SU-DHL-6 (cell line): ENCODE data around the gene ENAM.
"Not testable (repeated sequence)": the region's sequence is repeated elsewhere in the genome, so short reads cannot be mapped to it uniquely, and the experiment has no call there.

Experiments used
- H2AFZ ChIP-seq: fragments of 200-600 bp; sonication (generic); 2 replicates; pipeline ENCODE4 v1.6.1; 2014; ENCODE audit warnings: low read depth, mild to moderate bottlenecking, moderate library complexity, mixed read lengths, antibody characterized with exemption, low read length; ENCODE audit not compliant: severe bottlenecking
- H3F3A ChIP-seq: fragments of 200-600 bp; shearing (Covaris generic); 2 replicates; pipeline ENCODE4 v1.6.0; 2016; ENCODE audit warnings: antibody characterized with exemption, mild to moderate bottlenecking; ENCODE audit not compliant: insufficient read depth
- H3K27ac ChIP-seq: fragments of 200-600 bp; sonication (generic); 2 replicates; pipeline ENCODE4 v1.5.1; 2016; ENCODE audit warnings: low read depth, mild to moderate bottlenecking, low read length, moderate library complexity, mixed read lengths
- H3K27me3 ChIP-seq: fragments of 200-600 bp; sonication (generic), shearing (Covaris generic); 2 replicates; pipeline ENCODE4 v1.6.0; 2014; ENCODE audit warnings: mild to moderate bottlenecking, low read length
- H3K36me3 ChIP-seq: fragments of 200-600 bp; sonication (generic); 2 replicates; pipeline ENCODE4 v1.6.1; 2014; ENCODE audit warnings: mild to moderate bottlenecking, low read length, mixed read lengths
- H3K4me2 ChIP-seq: fragments of 300-600, 200-600 bp; shearing (Covaris generic), sonication (generic); 2 replicates; pipeline ENCODE4 v1.6.0; 2014; ENCODE audit warnings: low read length, low read depth, mild to moderate bottlenecking; ENCODE audit not compliant: poor library complexity, severe bottlenecking
- H3K4me3 ChIP-seq: fragments of 200-600 bp; sonication (generic); 2 replicates; pipeline ENCODE4 v1.5.1; 2014; ENCODE audit warnings: antibody characterized with exemption, low read length, mild to moderate bottlenecking, mixed read lengths; ENCODE audit not compliant: insufficient read depth, poor library complexity, severe bottlenecking
- H3K79me2 ChIP-seq: fragments of 200-600 bp; sonication (generic); 2 replicates; pipeline ENCODE4 v1.6.1; 2014; ENCODE audit warnings: mild to moderate bottlenecking, low read length, moderate library complexity; ENCODE audit not compliant: insufficient read depth
- H3K9ac ChIP-seq: fragments of 200-600 bp; sonication (generic); 2 replicates; pipeline ENCODE4 v1.7.0; 2014; ENCODE audit warnings: mild to moderate bottlenecking, low read length
- H3K9me2 ChIP-seq: fragments of 200-600 bp; sonication (generic); replicated peaks from 2 replicates; pipeline ENCODE4 v1.6.1; 2014; ENCODE audit warnings: low read length; ENCODE audit not compliant: insufficient read depth
- H3K9me3 ChIP-seq: fragments of 200-600 bp; sonication (generic); 2 replicates; pipeline ENCODE4 v1.6.1; 2014; ENCODE audit warnings: low read length, mixed read lengths; ENCODE audit not compliant: insufficient read depth
- H4K20me1 ChIP-seq: fragments of 200-600 bp; sonication (generic); 2 replicates; pipeline ENCODE4 v1.6.1; 2014; ENCODE audit warnings: low read depth, mild to moderate bottlenecking, antibody characterized with exemption, low read length, moderate library complexity, mixed read lengths
- EZH2phosphoT487 ChIP-seq: fragments of 200-600 bp; sonication (generic), shearing (Covaris generic); conservative IDR thresholded peaks from 2 replicates; pipeline ENCODE4 v1.6.1; 2018; ENCODE audit warnings: mild to moderate bottlenecking, antibody characterized with exemption, low read length, moderate library complexity, mixed read lengths
- TF ChIP-seq, protein P1 (sequence below): fragments of 200-600 bp; sonication (generic); IDR thresholded peaks from one replicate; pipeline ENCODE4 v1.5.1; 2017; ENCODE audit warnings: antibody characterized with exemption, mild to moderate bottlenecking, low read length, moderate library complexity; ENCODE audit not compliant: insufficient read depth, poor library complexity, severe bottlenecking

The ENAM gene

DNA sequence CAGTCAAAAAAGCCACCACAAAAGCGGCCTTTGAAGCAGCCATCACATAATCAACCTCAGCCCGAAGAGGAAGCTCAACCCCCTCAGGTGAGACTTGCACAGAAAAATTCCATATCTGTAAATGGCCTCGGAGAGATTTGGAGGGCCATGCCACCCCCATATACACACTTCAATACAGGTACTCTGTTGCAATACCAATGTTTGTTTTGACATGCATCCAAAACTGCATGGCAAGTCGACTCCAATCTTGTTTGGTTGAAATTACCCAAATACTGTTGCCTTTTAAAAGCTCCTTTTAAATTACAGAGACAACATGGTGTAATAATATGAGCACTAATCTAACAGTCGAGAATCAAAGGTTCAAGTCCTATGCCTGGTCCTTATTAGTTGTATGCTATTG lies 5.9 kb downstream of the ENAM start:
- Histone ChIP-seq H3K9ac (no peak overlapping the region), H3K9me2 (no peaks in the 10 kb centered on the region), H4K20me1 (no peaks in the 10 kb centered on the region), H3K79me2 (no peaks in the 10 kb centered on the region), H3F3A (no peaks in the 10 kb centered on the region), H3K4me2 (no peak overlapping the region), H2AFZ (no peak overlapping the region), H3K27me3 (no peaks in the 10 kb centered on the region), H3K27ac (no peak overlapping the region), H3K4me3 (no peak overlapping the region), H3K9me3 (no peaks in the 10 kb centered on the region), H3K36me3 (no peaks in the 10 kb centered on the region)
- TF ChIP-seq EZH2phosphoT487 = no peak
- TF ChIP-seq, protein P1, sequence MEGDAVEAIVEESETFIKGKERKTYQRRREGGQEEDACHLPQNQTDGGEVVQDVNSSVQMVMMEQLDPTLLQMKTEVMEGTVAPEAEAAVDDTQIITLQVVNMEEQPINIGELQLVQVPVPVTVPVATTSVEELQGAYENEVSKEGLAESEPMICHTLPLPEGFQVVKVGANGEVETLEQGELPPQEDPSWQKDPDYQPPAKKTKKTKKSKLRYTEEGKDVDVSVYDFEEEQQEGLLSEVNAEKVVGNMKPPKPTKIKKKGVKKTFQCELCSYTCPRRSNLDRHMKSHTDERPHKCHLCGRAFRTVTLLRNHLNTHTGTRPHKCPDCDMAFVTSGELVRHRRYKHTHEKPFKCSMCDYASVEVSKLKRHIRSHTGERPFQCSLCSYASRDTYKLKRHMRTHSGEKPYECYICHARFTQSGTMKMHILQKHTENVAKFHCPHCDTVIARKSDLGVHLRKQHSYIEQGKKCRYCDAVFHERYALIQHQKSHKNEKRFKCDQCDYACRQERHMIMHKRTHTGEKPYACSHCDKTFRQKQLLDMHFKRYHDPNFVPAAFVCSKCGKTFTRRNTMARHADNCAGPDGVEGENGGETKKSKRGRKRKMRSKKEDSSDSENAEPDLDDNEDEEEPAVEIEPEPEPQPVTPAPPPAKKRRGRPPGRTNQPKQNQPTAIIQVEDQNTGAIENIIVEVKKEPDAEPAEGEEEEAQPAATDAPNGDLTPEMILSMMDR = no peak

DNA sequence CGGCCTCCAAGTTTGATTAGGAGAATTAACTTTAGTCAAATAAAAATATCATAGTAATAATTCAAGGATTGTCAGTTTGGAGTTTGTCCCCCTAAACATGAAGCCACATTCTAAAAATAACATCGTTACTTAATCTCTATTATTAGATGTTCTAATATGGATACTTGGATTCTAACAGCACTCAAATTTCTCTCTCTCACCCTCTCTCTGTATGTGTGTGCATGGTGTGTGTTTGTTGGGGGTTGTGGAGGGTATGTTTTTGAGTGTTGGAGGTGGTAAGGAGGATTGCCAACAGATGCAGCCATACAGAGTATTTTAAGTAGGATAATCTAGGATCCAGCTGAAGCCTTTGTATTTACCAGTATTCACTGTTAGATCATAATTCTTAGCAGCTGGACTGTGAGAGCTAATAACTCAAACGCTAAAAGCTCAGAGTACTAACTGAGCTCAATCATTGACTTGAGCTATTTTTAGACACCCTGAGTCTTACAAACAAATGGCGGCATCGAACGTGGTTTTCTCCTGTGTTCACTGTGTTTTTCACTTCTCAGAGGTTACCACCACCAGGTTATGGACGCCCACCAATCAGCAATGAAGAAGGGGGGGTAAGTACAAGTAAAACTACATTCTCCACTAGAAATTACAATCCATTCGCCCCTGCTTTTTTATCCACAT lies 8.8 kb downstream of the ENAM start:
- H3K79me2 ChIP-seq = no peaks in the 10 kb centered on the region
- H3K36me3 ChIP-seq = no peaks in the 10 kb centered on the region
- no peak overlapping the region for H3K27ac ChIP-seq
- H3K9ac ChIP-seq = no peak overlapping the region
- H3F3A ChIP-seq = no peaks in the 10 kb centered on the region
- no peak overlapping the region for H2AFZ ChIP-seq
- no peaks in the 10 kb centered on the region for H4K20me1 ChIP-seq
- no peak for TF ChIP-seq EZH2phosphoT487
- TF ChIP-seq, protein P1 = no peak
- H3K9me2 ChIP-seq = no peaks in the 10 kb centered on the region
- H3K4me2 ChIP-seq = no peak overlapping the region
- H3K9me3 ChIP-seq = no peaks in the 10 kb centered on the region
- H3K4me3 ChIP-seq = no peak overlapping the region
- H3K27me3 ChIP-seq = no peaks in the 10 kb centered on the region

DNA sequence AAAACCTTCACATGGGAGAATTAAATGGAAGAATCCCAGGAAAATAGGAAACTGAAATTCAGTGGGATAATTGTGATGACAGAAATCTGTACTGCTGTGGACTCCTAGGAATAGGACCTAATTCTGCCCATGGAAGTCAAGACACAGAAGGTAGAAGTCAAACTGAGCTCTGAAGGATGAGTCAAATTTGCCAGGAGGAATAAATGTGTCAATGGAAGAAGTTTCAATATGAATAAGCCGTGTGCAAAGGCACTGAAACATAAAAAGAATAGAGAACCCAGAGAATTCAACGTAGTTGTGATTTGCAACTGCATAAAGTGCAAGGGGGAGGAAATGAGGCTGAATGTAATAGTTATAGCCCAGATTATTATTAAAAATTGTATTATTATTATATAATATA lies 11.6 kb downstream of the ENAM start:
- Histone ChIP-seq H3K27ac (no peak overlapping the region), H3K79me2 (no peaks in the 10 kb centered on the region), H3K36me3 (no peaks in the 10 kb centered on the region), H3K9ac (no peak overlapping the region), H3K9me3 (no peaks in the 10 kb centered on the region), H3K27me3 (no peaks in the 10 kb centered on the region), H3F3A (no peaks in the 10 kb centered on the region), H2AFZ (no peak overlapping the region), H3K9me2 (no peaks in the 10 kb centered on the region), H4K20me1 (no peaks in the 10 kb centered on the region), H3K4me3 (no peak overlapping the region), H3K4me2 (no peak overlapping the region)
- TF ChIP-seq EZH2phosphoT487 = no peak
- TF ChIP-seq, protein P1 = no peak

DNA sequence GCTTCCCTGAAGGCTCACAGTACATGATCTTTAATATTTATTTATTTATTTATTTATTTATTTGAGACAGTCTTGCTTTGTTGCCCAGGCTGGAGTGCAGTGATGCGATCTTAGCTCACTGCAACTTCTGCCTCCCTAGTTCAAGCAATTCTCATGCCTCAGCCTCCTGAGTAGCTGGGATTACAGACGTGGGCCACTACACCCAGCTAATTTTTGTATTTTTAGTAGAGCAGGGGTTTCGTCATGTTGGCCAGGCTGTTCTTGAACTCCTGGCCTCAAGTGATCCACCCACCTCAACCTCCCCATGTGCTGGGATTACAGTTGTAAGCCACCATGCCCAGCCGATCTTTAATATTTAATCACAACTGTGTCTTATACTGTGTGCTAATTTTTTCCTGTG lies 22.2 kb downstream of the ENAM start:
- H3K4me3 ChIP-seq, H3K9ac ChIP-seq, H4K20me1 ChIP-seq, H3K27me3 ChIP-seq, H3K4me2 ChIP-seq, H3K9me3 ChIP-seq, H3K9me2 ChIP-seq, H3K79me2 ChIP-seq, H3K36me3 ChIP-seq, H2AFZ ChIP-seq, H3K27ac ChIP-seq: not testable (repeated sequence)
- H3F3A ChIP-seq = peaks cover 38% of the 10 kb centered on the region; the same call in 1 of the 2 replicates
